SK-N-SH (cell line): Measurements from ENCODE around the gene TXNRD1. TPM values are rescaled to one million over a fixed set of nuclear protein-coding genes. Genes with fewer than 3 reads are reported as not detected.

Source experiments
- CTCF ChIA-PET: fragments of 300-600, 350-600 bp; formaldehyde crosslinking; extraction: SDS; loops from one replicate; lab custom pipeline; 2021; lab: Yijun Ruan, JAX
- POLR2A ChIA-PET: fragments of 350-600 bp; sonication (Branson Sonifier 250); formaldehyde crosslinking; extraction: SDS; loops from one replicate; lab custom pipeline; 2020; ENCODE audit warnings: antibody characterized with exemption, inconsistent platforms; lab: Yijun Ruan, JAX
- DNase-seq: peaks from one replicate; pipeline ENCODE4 v3.0.0; 2012
- H2AFZ ChIP-seq: fragments of 200-600 bp; sonication (generic); 2 replicates; pipeline ENCODE4 v1.8.1; 2016; ENCODE audit warnings: antibody characterized with exemption, mild to moderate bottlenecking, low read depth
- H3F3A ChIP-seq: fragments of 200-600 bp; sonication (generic); replicated peaks from 2 replicates; pipeline ENCODE3; 2016; ENCODE audit warnings: antibody characterized with exemption, mild to moderate bottlenecking; ENCODE audit not compliant: insufficient read depth
- H3K27ac ChIP-seq, 2 experiments: fragments of 200-500 bp in 1 of 2; fragments of 200-600 bp in 1 of 2; sonication (Bioruptor generic) in 1 of 2; sonication (generic), shearing (Covaris generic) in 1 of 2; 2 replicates each; pipeline versions ENCODE4 v1.5.1 to v1.6.1; 2014 to 2016; ENCODE audit warnings: low read depth in 2 of 2, inconsistent platforms in 1 of 2, low read length in 1 of 2, mild to moderate bottlenecking in 1 of 2, mixed read lengths in 1 of 2
- H3K27me3 ChIP-seq: fragments of 200-600 bp; sonication (generic), shearing (Covaris generic); 2 replicates; pipeline ENCODE4 v1.6.1; 2016; ENCODE audit warnings: mixed run types; ENCODE audit not compliant: insufficient read depth
- H3K36me3 ChIP-seq, 2 experiments: fragments of 200-500 bp in 1 of 2; fragments of 200-600 bp in 1 of 2; sonication (Bioruptor generic) in 1 of 2; sonication (generic) in 1 of 2; replicated peaks in 1 of 2; 2 replicates each; pipeline versions ENCODE3 to v1.5.1; 2014 to 2016; ENCODE audit warnings: low read length in 1 of 2, mild to moderate bottlenecking in 1 of 2; ENCODE audit not compliant: insufficient read depth in 2 of 2, control insufficient read depth in 1 of 2
- H3K4me1 ChIP-seq, 2 experiments: fragments of 200-500 bp in 1 of 2; fragments of 200-600 bp in 1 of 2; sonication (Bioruptor generic) in 1 of 2; sonication (generic), shearing (Covaris generic) in 1 of 2; 2 replicates each; pipeline versions ENCODE4 v1.5.1 to v1.6.1; 2014 to 2016; ENCODE audit warnings: low read depth in 1 of 2, low read length in 1 of 2, mixed run types in 1 of 2; ENCODE audit not compliant: insufficient read depth in 2 of 2, control insufficient read depth in 1 of 2
- H3K4me2 ChIP-seq: fragments of 200-600 bp; sonication (generic), shearing (Covaris generic); 2 replicates; pipeline ENCODE4 v1.6.1; 2017; ENCODE audit warnings: mixed run types
- H3K4me3 ChIP-seq, 2 experiments: fragments of 200-500 bp in 1 of 2; fragments of 200-600 bp in 1 of 2; sonication (Bioruptor generic) in 1 of 2; sonication (generic), shearing (Covaris generic) in 1 of 2; 2 replicates each; pipeline versions ENCODE4 v1.5.1 to v1.8.1; 2014 to 2016; ENCODE audit warnings: low read depth in 2 of 2, inconsistent platforms in 1 of 2, low read length in 1 of 2, mild to moderate bottlenecking in 1 of 2, mixed read lengths in 1 of 2, moderate library complexity in 1 of 2
- H3K79me2 ChIP-seq: fragments of 200-600 bp; sonication (generic); 2 replicates; pipeline ENCODE4 v1.8.1; 2017; ENCODE audit warnings: mild to moderate bottlenecking; ENCODE audit not compliant: insufficient read depth
- H3K9ac ChIP-seq: fragments of 200-600 bp; sonication (generic); 2 replicates; pipeline ENCODE4 v1.6.1; 2017; ENCODE audit warnings: mixed run types
- H3K9me2 ChIP-seq: fragments of 200-600 bp; sonication (generic); 2 replicates; pipeline ENCODE4 v1.6.1; 2017; ENCODE audit warnings: mixed run types
- H3K9me3 ChIP-seq: fragments of 200-600 bp; sonication (generic); 2 replicates; pipeline ENCODE4 v1.6.1; 2017; ENCODE audit warnings: mixed run types, mild to moderate bottlenecking, moderate library complexity
- H4K20me1 ChIP-seq: fragments of 200-600 bp; sonication (generic); 2 replicates; pipeline ENCODE4 v1.6.1; 2017; ENCODE audit warnings: mild to moderate bottlenecking, mixed run types; ENCODE audit not compliant: insufficient read depth
- ELF1 ChIP-seq: IDR thresholded peaks from 2 replicates; pipeline ENCODE4 v1.4.0; 2012
- EZH2phosphoT487 ChIP-seq: fragments of 200-600 bp; sonication (generic); IDR thresholded peaks from 2 replicates; pipeline ENCODE4 v1.6.1; 2017; ENCODE audit warnings: low read depth, mixed run types, mild to moderate bottlenecking, antibody characterized with exemption, moderate library complexity, borderline replicate concordance
- IRF3 ChIP-seq: fragments of 150-350 bp; IDR thresholded peaks from 2 replicates; pipeline ENCODE4 v1.6.1; 2016; ENCODE audit warnings: mild to moderate bottlenecking, low read depth, low read length
- JUND ChIP-seq: IDR thresholded peaks from 2 replicates; pipeline ENCODE4 v1.4.0; 2012
- MAX ChIP-seq: IDR thresholded peaks from 2 replicates; pipeline ENCODE4 v1.4.0; 2012; ENCODE audit warnings: low read depth
- MXI1 ChIP-seq: IDR thresholded peaks from 2 replicates; pipeline ENCODE4 v1.6.1; 2012; ENCODE audit warnings: mild to moderate bottlenecking, low read depth, low read length, improper control_type of control experiment
- NRF1 ChIP-seq: IDR thresholded peaks from 2 replicates; pipeline ENCODE4 v1.6.1; 2012; ENCODE audit warnings: low read depth, mild to moderate bottlenecking, low read length
- RFX5 ChIP-seq: IDR thresholded peaks from 2 replicates; pipeline ENCODE4 v1.6.1; 2012; ENCODE audit warnings: mild to moderate bottlenecking, improper control_type of control experiment, low read length
- TCF12 ChIP-seq: IDR thresholded peaks from 2 replicates; pipeline ENCODE4 v1.4.0; 2012
- TEAD4 ChIP-seq: IDR thresholded peaks from 2 replicates; pipeline ENCODE4 v1.4.0; 2012; ENCODE audit warnings: mild to moderate bottlenecking, borderline replicate concordance; ENCODE audit not compliant: insufficient read depth
- ZBTB33 ChIP-seq: IDR thresholded peaks from 2 replicates; pipeline ENCODE4 v1.4.0; 2012; ENCODE audit warnings: low read depth, borderline replicate concordance
- WGBS: methylation state at CpG from one replicate; pipeline ENCODE4 v1.1.6; 2017; ENCODE audit warnings: low lambda C conversion rate; 5-methylcytosine and 5-hydroxymethylcytosine counted together
- polyA plus RNA-seq, 3 experiments: library from polyadenylated mRNA; depleted of rRNA; stranded (reverse); fragments of >200 nt; gene quantifications; 2 replicates each; pipeline ENCODE4 v1.2.3, GENCODE V29; 2012

The TXNRD1 gene
- polyA plus RNA-seq, 1 of the 3 experiments (the other 2 are of a cell fraction), result 143 TPM

- CTCF ChIA-PET, result interaction anchor here (0.9 to 1.3 kb wide), 3 partner anchors 10 to 703 kb away, joined by 3 to 4 read pairs (median 3); no protein-coding TSS in a partner anchor
- TF ChIP-seq RFX5 (no peak), NRF1 (no peak), ELF1 (no peak), JUND (no peak), TCF12 (no peak), ZBTB33 (no peak), MXI1 (no peak)
- H3K79me2 ChIP-seq, result peaks cover 31% of the 10 kb centered on the region
Measured at GRCh38 chr12:104348994-104349494, 133.5 kb downstream of the TXNRD1 start.

GRCh38 chr12:104350211-104351056 lies 134.9 kb downstream of the TXNRD1 start:
- no peak overlapping the region for H3K27ac ChIP-seq
- no peak for DNase-seq
- no peaks in the 10 kb centered on the region for H3K4me1 ChIP-seq
- no peak overlapping the region for H2AFZ ChIP-seq
- H3K27me3 ChIP-seq, result no peaks in the 10 kb centered on the region
- peaks cover 70 to 71% of the 10 kb centered on the region in 2 experiments for H3K36me3 ChIP-seq
- H3K79me2 ChIP-seq, result peaks cover 24% of the 10 kb centered on the region
- 92% methylated on average over 8 of the region's 8 CpGs for WGBS
- CTCF ChIA-PET, result interaction anchor here (0.7 to 1.3 kb wide), 4 partner anchors 8 to 131 kb away, joined by 3 read pairs; no protein-coding TSS in a partner anchor
- H3K9me2 ChIP-seq, result no peaks in the 10 kb centered on the region
- no peak overlapping the region for H3K4me3 ChIP-seq
- H4K20me1 ChIP-seq, result peaks cover 13% of the 10 kb centered on the region
- TF ChIP-seq NRF1 (no peak), TEAD4 (no peak), MAX (no peak), EZH2phosphoT487 (no peak), IRF3 (no peak)
- H3K9ac ChIP-seq, result no peak overlapping the region
- POLR2A ChIA-PET, result no interaction called here
- H3K4me2 ChIP-seq, result no peak overlapping the region
- no peaks in the 10 kb centered on the region for H3K9me3 ChIP-seq
- peaks cover 10% of the 10 kb centered on the region for H3F3A ChIP-seq

More at GRCh38 chr12:104348994-104349494, 133.5 kb downstream of the TXNRD1 start:
- Histone ChIP-seq H3K27me3 (no peaks in the 10 kb centered on the region), H3K9ac (no peak overlapping the region), H3K4me3 (no peak overlapping the region), H3K4me1 (no peaks in the 10 kb centered on the region; a peak in 1 of 4 replicates), H4K20me1 (peaks cover 18% of the 10 kb centered on the region), H3K27ac (no peak overlapping the region), H3K9me2 (no peaks in the 10 kb centered on the region), H3K9me3 (no peaks in the 10 kb centered on the region), H3F3A (peaks cover 8% of the 10 kb centered on the region), H3K4me2 (no peak overlapping the region), H3K36me3 (peaks cover 67 to 71% of the 10 kb centered on the region in 2 experiments), H2AFZ (no peak overlapping the region)
- WGBS, result 94% methylated on average over 2 of the region's 2 CpGs
- no peak for DNase-seq
- POLR2A ChIA-PET, result no interaction called here
